GM18867 (cell line): ENCODE results near the gene PRKAG2.
"Not testable (repeated sequence)": the region's sequence is repeated elsewhere in the genome, so short reads cannot be mapped to it uniquely, and the experiment has no call there.

Source experiments
- ATAC-seq: cut with Tn5 transposase; IDR thresholded peaks from one replicate; pipeline ENCODE4 v1.9.1; 2021; ENCODE audit warnings: mild to moderate bottlenecking, moderate library complexity; ENCODE audit not compliant: unreplicated experiment

The PRKAG2 gene

GRCh38 chr7:151790830-151791620, 85.9 kb downstream of the PRKAG2 start:
- ATAC-seq = no peak

DNA sequence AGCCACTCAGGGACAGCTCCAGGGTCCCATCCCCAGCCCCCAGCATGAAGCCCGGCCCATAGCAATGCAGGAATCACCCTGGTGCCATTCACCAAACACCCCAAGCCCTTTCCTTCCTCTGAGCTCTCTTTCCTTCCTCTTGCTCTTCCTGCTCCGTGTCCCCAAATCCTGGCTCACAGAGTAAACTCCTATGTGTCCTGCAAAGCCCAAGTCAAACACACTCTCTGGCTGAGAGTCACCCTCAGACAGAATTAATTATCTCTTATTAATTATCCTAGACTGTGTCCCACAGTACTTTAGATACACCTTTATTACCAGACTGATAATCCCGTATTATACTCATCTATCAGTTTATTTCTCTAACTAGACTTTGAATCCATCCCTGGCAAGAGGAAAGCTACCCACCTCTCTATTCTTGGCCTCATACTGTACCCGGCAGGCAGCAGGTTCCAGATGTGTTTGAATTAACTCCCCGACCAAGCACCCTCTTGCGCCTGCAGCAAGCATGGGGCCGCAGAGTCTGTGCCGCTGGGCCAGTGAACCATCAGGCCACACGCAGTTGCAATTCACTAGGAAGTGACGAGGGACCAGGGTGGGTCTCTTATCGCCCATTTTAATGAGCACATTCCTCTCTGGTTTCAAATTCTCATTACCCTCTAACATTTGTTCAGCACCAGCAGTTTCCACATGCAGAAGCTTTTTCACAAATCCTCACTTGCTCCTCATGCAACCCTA, 86.7 kb downstream of the PRKAG2 start:
- ATAC-seq = no peak

- no peak for ATAC-seq
Measured at GRCh38 chr7:151789380-151789947, 87.5 kb downstream of the PRKAG2 start.

GRCh38 chr7:151787348-151787747, 89.6 kb downstream of the PRKAG2 start:
- no peak for ATAC-seq

DNA sequence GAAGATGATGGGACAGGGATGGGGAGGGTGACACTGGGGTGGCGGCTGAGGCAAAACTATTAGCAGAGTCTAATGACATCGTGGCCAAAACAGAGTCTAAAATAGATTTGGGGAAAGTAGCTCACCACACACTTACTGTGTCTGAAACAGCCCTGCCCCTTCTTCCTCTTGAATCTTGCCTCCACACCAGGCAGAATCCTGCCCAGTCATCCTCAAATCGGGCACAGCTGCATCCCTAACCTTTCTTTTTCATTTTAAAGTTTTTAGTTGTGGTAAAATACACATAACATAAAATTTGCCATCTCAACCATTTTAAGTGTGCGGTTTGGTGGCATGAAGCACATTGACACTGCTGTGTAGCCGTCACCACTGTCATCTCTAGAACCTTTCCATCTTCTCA, 90.0 kb downstream of the PRKAG2 start:
- ATAC-seq = no peak

DNA sequence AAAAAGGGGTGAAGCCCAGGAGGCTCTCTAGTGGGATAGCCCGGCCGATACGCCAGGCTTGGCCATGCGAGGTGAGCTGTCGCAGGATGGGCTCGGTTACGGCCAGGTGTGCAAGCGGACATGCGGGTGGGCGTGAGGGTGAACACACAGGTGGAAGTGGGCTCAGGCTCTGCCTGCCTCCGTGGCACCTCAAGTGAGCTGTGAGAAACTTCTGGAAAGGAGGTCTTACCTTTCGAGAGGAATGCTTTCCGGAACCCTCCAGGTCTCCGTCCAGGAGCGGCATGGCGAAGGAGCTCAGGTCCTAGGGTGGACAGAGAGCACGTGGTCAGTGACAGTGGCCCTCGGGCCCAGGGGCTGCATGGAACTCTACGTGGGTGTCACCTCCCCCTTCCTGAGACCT, 90.7 kb downstream of the PRKAG2 start:
- ATAC-seq = no peak

- no peak for ATAC-seq
Measured at GRCh38 chr7:151785681-151785965, 91.3 kb downstream of the PRKAG2 start.

GRCh38 chr7:151784853-151785680, 91.8 kb downstream of the PRKAG2 start:
- ATAC-seq = no peak

- ATAC-seq = no peak
Measured at GRCh38 chr7:151783958-151784575, 92.8 kb downstream of the PRKAG2 start.

DNA sequence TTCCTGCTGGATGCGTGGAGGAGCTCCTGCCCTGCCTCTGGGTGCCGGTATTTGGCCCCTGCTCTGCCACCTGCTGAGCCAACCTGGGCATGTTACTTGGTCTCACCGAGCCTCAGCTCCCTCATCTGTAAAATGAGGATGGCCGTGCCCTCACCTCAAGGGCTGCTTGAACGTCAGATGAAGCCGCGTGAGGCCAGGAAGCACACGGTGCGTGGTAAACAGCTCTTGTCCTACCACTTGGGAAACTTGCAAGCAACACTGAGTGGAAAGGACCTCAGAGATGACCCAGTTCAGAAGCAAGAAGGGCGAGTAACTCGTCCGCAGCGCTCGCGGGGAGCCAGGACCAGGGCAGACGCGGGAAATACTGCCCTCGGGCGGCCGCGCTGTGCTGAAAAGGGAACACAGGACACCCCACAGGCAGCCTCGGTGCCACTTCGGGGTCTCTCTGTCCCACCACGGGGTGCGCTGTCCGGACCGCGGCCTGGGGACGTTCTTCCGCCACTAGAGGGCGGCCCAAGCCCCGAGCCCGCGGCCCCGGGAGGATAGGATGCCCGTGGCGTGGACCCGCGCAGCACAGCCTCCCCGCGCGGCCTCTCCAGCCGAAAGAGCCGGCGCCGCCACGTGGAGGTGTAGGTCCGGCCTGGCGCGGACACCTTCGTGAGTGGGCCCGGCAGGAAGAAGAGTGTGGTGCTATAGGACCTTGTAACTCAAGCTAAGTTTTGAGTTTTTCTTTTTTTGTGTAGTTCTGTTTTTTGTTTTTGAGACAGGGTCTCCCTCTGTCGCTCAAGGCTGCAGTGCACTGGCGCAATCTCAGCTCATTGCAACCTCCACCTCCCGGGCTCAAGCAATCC, 94.1 kb downstream of the PRKAG2 start:
- ATAC-seq = peak; percentile 95

DNA sequence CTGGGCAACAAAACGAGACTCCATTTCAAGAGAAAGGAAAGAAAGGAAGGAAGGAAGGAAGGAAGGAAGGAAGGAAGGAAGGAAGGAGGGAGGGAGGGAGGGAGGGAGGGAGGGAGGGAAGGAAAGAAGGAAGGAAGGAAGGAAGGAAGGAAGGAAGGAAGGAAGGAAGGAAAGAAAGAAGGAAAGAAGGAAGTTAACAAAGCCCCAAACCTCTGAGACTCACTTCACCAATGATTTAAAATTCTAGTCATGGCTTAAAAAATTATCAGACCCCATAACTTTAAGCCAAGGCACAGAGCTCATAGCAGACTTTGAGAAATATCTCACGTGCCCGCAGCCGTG, 94.7 kb downstream of the PRKAG2 start:
- ATAC-seq = not testable (repeated sequence)

DNA sequence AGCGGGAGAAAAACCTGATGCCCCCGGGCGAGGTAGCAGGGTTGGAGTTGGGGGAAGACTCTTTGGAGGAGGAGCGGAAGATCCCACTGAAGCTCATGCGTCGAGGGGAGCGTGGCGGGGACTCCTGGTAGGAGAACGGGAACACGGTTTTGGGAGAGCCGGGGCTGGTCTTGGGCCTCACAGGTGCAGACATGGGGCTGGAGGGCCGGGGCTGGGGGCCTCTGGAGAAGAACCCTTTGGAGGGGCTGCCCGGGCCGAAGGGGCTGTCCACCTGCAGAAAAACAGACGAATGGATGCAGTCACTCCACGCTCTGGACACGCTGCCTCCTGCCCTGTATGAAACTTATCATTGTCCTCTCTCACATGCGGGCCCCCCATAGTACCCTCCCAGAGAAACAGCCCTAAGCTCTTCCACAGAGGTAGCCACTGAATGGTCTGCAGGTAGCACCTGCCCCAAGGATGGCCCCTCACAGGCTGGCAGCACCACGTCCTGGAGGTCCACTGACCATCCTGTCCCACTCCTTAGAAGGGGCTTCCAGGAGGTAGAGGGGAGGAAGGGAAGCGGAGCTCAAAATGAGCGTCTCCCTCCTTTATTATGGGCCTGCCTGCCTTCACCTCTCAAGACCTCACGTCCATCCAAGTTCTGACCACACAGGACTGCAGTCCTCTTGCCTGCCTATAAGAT, 95.6 kb downstream of the PRKAG2 start:
- no peak for ATAC-seq

DNA sequence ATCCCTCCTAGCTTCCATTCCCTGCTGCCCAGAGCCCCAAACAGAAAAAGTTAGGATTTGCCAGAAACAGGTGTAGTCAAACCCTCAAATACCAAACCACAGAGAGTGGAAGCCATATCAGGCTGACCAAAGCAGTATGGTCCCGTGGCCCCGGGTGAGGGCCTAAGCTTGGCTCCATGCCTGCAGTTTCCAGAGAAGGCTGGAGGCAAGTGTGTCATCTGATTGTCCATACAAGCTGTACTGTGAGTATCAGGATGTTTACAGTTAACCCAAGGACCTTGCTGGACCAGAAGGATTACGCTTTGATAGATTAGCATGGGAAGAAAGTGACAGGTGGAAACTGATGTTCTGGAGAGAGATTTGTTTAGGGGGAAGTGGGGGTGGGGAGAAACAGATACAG, 96.3 kb downstream of the PRKAG2 start:
- no peak for ATAC-seq

DNA sequence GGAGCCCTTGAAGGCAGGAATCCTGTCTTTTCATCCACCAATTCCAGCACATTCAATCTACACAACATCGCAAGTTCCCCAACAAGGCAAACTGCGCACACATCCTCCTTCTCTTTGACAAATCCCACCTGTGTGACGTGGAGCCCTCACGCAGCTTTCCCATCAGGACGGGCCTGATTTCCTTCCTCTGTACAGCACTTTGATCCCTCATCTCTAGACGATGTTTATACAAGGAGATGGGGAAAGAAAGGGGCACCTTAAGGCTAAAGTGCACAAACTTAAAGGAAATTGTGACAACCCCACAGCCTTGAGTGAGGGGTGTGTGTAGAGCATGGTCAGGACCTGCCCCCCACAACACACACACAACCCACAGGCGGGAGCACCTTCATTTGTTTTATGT, 97.2 kb downstream of the PRKAG2 start:
- ATAC-seq = no peak

- ATAC-seq = no peak
Measured at GRCh38 chr7:151779255-151779654, 97.7 kb downstream of the PRKAG2 start.

DNA sequence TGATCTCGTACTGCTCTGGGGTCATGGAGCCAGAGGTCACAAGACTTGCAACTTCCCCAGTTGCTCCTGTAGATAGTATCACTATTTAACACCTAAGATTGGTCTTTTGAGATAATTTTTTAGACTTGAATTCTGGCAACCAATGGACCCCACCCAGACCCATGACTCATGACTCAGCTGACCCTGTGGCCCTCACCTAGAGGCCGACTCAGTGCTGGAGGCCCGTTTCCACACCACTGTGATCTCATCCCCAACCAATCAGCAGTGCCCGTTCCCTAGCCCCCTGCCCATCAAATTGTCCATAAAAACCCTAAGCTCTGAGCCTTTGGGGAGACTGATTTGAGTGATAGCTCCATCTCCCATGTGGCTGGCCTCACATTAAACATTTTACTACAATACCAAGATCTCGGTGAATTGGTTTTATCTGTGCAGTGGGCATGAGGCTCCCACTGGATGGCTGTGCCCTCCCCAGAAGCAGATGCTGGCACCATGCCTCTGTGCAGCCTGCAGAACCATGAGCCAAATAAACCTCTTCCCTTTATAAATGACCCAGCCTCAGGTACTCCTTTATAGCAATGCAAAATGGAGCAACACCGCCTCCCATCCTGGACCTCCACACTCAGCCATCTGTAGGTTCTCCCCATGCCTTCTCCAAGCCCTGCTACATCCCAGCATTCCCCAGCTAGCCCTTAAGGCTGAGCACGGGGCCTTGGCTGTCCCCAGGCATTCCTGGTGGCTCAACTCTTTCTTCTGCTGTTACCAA, 98.8 kb downstream of the PRKAG2 start:
- ATAC-seq = no peak

GRCh38 chr7:151777495-151777880, 99.4 kb downstream of the PRKAG2 start:
- ATAC-seq = no peak

- no peak for ATAC-seq
Measured at GRCh38 chr7:151776876-151777494, 99.9 kb downstream of the PRKAG2 start.
